ENCODE data around the gene CCDC186.

CCDC186 gene

DNA sequence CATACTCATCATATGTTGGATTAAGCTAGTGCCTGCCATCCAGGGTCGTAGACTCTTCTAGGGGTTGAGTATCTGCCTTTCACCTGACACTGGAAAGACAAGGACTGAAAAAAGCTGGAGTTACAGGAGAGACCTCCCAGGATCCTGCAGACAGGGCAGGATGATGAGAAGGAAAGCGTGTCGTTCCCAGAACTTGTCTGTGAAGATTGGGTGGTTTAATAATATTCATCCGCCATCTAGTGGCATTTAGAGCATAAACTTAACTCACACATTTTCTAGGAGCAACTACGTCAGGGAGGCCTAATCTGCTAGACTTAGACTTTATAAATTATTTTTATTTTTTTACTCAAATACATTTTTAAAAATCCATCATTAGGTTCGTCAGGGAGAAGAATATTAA is 70.7 kb downstream of the CCDC186 start:
- peak; percentile 27 for DNase-seq

DNA sequence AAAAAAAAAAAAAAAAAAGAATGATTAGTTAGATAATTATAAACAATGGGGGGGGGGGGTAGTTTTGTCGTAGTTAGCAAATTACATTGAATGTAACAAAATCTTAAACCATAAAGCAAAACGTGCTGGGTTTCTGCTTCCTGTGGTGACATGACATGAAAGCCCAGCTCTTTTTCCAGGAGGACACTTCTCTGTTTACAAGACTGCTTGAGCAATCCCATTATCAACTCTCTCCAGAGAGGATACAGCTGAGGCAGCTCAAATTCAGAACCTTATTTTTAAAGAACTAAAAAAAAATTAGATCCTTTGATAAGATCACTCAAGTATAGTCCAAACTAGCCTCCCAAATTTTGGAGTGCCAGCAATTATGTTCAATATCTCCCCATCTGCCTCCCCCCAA is 71.7 kb downstream of the CCDC186 start:
- no peak for DNase-seq

DNA sequence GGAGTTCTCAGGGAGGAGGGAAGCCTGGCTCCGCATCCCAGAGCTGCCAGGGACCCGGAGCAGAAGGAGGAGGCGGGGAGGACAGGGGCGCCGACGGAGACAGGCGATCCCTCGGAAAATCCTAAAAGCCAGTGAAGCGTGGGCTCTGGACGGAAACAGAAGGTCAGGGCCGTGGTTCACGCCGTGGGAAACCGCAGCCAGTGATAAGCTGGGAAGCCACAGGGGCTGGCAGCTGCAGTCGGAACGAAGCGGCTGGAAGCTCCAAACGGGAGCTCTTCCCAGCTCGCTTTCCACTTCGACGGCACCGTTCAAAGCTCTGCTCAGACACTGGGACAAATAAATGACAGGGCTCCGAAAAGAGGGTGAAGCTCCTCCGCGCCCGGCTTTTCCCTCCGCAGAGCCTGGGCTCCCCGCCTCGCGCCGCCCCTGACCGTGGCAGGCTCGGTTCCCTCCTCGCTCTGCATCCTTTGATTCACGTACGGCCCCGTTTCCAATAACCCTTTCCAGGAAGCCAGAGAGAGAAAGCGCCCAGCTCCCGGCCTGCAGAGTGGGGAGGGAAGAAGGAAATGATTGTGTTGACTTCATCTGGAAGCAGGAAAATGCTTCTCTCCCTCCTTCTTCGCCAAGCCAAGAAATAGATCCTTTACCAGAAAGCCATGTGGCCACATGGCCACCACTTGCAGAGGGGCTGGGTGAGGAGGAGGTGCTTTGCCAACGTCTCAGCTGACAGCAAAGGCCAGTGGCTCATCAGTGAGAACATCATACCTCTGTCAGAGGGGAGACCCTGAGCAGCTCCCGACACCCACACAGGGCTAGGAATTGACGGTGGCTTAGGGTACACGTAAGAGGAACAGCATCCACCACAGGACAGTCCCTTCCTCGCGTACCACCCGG is 72.9 kb downstream of the CCDC186 start:
- peak; percentile 42 for DNase-seq

DNA sequence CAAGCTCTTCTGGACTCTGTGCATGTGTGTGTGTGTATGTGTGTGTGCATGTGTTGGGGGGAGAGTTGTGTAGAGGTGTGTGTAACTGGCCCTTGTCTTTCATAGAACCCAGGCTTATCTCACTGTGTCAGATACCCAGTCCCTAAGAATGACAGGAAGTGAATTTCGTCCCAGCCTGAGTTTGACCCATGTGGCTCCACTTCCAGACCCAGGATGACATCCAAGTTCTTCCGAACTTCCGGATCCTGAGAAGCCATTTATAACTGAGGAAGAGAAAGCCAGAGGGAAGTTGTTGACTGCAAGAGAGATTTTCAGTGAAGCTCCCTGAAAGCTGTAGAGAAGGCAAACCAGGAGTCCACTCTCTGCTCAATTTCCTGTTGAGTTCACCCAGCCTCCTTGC is 77.1 kb downstream of the CCDC186 start:
- no peak for DNase-seq

DNA sequence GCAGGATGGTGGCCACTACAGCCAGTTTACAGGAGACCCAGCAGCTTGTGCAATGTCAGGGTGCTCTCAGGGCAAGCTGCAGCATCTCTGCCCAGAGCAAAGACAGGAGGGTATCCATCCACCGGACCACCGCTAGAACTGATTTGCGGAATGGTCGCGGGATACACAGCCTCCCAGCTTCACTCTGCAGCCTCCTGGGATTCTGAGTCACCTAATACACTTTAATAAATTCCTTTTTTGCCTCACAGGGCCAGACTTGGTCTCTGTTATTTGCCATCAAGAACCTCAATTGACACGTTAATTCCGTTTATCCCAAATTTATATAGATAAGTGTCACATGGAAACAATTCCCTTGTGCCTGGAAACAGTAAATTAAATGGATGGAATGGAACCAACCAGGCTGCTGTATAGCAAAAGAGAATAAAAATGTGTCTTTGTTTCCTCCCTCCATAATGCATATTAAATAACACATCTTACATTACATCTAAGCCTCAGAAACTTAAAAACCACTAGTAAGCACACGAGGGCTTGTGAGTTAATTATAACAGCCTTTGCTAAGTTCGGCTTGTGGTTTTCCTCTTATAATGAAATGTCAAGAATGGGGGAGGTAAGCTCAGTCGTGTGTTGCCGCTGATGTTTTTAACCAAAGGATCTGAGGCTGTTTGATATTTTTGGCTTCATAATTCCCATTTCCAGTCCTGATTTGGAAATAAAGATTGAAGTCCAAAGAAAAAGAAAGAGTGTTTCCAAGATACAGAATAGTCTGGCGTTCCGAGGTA is 78.3 kb downstream of the CCDC186 start:
- DNase-seq, result no peak

DNA sequence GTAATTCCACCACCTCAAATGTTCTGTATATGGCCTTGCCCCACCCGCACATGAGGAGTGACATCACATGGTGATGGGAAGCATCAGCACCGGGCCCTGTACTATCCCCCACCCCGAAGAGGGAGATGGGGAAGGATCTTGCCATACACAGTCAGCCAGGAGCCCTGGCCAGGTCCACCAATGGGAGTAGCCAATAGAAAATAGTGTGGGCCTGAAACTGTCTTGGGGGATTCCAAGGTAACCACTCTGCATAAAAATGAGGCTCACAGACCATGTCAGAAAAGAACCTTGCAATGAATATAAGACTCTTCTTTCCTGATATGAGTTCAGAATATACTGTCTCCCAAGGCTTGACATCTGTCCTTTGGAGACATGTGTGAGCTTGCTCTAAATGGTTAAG is 79.2 kb downstream of the CCDC186 start:
- DNase-seq, result no peak

DNA sequence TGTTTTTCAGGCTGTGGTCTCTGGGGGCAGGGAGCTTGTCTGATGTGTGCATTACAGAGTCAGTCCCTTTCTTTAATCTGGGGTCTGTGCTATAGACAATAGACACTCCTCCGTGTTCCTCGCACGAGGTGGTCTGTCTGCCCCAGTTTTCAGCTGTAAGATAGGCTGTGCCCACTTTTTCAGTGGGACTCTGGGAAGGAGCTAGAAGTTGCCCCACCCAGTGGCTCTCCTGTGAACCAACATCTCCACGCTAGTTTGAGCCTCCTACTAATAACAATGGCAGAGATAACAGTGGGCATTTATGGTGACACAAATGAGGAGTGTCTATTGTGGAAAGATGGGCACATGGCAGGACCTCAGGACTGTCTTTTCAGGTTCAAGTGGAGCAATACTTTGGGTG is 86.3 kb downstream of the CCDC186 start:
- DNase-seq, result no peak

DNA sequence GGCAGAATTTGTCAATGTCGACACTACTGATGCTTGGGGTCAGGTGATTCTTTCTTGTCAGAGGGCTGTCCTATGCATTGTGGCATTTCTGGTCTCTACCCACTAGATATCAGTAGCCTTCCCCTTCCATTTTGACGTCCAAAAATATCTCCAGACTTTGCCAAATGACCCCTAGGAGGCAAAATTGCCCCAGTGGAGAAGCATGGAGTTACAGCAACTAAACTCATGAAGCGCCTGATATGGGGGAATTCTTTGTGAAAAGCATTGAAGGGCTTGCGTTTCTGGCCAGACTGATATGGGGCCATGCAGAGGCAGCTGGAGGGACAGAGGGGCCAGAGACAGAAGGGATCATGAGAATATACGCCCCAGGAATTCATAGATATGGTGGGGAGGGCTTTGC is 86.7 kb downstream of the CCDC186 start:
- no peak for DNase-seq

DNA sequence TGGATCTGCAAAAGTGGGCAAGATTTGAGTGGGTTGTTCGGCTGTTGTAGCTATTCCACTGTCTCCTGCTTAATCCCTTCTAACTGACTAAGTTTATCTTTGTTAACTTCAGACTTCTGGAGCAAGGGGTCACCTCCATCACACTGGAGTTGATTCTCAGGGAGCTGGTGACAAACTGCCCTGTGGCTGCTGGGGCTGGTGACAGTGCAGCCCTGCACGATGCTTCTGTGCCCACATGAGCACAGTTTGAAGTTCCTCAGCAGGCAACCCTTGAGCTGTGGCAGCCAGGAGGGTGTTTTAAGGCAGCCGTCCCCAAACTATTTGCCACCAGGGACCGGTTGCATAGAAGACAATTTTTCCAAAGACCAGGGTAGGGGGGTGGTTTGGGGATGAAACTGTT is 89.8 kb downstream of the CCDC186 start:
- no peak for DNase-seq

DNA sequence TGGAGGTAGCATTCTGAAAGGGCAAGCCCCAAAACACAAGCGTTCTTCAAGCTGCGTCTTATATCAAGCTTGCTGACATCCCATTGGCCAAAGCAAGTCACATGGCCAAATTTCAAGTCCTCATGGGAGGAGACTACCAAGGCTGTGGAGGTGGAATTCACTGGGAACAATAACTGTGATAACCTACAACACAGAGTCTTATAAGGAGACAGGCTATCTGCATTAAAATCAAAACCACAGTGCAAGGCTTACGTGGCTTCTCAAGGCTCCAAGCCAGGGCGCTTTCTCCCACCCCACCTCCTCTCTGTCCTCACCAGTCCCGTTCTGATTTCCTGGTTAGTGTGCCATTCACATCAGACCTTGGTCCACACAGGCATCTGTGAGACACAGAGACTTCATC is 91.0 kb downstream of the CCDC186 start:
- no peak for DNase-seq

DNA sequence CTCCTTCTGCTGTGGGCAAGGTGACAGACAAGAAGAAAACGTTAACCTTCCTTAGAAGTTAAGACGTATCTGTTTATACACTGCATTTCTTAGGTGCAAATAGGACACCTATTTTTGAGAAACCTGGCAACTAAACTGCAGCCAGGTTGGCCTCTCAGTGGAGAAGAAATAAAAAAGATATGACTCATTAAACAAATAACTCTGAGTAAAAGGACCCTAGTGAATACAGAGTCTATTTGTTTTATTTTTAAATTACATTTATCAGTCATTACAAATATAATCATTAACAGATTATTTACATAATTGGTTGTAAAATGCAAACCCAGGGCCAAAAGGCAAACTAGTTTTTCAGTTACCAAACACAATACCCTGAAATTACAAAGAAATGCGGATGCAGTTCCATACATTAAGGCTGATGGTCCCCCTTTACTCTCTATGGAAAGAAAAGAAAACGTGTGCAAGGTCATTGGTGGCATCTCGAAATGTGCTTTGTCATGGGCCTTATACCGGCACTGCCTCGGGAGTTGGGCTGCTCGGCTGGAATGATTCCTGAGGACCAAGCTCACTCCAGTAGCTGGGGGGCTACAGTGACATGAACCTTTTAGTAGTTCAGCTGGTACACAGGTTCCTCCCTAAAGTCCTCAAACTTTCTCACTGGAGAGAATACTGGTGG is 92.0 kb downstream of the CCDC186 start:
- DNase-seq, result no peak

DNA sequence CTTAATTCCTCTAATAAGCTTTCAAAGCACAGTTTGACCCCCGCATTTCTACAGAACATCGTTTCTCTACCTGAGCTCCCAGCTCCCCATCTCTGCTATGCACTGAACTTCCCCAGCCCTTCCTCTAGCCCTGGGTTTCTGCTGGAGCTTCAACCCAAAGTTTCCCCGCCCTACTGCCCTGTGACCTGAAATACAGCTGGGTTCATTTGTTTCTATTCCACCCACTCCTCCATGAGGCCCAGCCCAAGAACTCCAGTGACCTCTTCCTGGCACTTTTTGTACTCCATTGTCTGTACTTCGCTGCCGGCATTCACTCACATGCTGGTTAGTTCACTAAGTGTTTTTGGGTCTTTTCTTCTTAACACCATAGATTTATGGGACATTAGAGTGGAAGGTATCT is 94.6 kb downstream of the CCDC186 start:
- DNase-seq, result no peak

DNA sequence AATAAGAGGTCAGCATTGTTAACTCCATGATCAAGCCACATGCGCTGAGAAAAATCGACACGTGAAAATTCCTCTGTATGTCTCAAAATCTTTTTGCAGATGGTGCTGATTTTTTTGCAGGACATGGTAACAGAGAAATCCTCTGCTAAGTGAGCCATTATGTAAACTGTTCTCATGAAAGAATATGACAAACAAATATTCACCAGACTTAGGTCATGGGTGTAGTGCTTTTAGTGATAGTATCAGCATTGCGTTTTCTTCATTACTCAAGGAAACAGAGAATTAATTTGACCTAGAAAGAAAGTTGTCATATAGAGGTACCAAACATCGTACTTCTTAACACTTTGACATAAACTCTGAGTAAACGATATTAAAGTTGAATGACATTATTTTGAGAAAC is 95.7 kb downstream of the CCDC186 start:
- DNase-seq, result no peak

DNA sequence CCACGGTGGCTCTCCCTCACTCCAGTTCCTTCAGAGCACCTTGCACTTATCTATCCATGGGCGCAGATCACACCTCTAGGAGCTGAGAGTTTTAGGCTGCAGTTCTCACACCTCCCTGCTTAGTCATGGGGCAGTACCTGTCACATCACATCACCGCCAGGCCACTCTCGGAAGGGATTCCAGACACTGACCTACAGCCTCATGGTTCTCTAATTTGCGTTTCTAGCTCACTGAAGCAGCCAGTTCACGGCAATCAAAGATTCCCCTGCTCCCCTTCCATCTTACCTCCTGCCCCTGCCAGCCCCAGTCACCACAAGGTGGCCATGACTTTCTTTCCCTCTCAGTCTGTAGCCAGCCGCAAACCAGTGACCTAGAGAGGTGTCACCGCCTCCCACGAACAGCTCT is 96.2 kb downstream of the CCDC186 start:
- no peak for DNase-seq

DNA sequence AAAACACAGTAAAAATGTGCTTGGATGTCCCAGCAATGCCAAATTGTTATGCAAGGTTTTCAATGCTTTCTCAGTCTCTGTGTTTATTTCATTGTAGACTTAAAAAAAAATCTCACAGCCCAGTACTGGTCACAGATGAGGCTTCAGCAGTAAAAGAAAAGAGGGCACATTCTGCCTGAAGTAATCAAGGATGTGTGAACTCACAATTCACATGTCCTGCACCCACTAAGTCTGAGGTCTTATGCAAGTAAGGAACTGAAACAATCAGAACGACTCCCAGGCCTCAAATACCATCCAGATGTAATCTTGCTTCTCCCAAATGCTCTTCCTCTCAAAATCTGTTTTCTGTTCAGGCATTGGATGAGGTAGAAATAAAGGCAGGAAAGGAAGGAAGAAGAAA is 96.7 kb downstream of the CCDC186 start:
- DNase-seq, result no peak

DNA sequence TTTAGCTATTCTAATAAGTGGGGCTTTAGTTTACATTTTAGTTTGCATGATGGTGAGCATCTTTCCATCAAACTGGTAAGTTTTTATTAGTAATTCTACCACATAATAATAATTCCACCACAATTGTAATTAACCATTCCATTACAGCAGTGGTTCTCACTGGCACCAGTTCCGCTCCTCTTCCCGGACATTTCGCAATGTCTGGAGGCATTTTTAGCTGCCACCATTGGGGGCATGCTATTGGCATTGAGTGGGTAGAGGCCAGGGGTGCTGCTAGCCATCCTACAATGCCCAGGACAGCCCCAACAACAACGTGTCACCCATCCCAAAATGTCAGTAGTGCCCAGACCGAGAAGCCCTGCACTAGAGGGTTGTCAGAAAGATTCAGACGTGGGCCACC is 98.9 kb downstream of the CCDC186 start:
- no peak for DNase-seq

DNA sequence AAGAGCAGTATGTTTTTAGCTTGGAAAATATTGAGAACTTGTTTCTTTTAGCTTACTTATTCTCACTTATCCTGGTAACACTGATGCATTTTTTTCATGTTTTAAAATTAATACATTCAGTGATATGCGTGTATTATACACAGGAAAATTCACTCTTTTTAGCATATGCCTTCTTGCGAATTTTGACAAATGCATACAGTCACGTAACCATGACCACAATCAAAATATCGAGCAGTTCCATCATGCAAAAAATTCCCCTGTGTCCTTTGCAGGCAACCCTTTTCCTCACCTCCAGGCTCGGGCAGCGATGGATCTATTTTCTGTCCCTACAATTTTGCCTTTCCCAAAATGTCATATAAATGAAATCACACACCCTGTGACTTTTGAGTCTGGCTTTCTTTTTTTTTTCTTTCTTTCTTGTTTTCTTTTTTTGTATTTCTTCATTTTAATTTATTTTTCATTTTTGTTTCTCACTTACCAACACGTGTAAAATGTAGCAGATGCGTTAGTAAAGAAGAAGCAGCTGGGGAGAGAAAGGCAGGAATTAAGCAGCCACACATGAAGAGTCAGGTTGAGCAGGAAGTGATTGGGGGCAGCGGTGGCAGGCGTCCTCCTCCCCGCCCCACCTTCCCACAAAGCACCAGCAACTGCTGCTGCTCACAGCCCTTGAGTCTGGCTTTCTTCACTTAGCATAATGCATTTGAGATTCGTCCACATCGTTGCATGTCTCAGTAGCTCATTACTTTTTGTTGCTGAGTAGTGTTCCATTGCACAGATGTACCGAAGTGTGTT is 100.4 kb downstream of the CCDC186 start:
- no peak for DNase-seq

DNA sequence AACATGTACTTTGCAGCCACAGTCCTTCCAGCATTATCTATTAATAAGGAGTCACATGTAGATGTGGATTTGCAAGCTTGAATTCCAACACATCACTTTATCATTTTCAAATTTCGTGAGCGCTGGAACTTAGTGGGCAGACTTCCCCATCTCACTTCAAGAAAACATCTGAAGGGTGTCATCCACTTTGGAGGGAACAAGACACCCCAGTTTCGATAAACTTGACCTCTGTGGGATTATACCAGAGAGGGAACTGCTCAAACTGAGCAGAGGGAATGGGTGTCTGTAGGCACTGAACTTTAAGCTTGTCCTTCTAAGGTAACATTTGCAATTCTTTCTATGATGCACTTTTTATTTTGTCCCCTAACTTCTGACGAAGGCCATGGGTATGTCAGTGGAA is 102.8 kb downstream of the CCDC186 start:
- DNase-seq, result no peak

Measured in NCI-H510A (cell line).